Measurements from ENCODE around the gene SF1.

SF1 gene

DNA sequence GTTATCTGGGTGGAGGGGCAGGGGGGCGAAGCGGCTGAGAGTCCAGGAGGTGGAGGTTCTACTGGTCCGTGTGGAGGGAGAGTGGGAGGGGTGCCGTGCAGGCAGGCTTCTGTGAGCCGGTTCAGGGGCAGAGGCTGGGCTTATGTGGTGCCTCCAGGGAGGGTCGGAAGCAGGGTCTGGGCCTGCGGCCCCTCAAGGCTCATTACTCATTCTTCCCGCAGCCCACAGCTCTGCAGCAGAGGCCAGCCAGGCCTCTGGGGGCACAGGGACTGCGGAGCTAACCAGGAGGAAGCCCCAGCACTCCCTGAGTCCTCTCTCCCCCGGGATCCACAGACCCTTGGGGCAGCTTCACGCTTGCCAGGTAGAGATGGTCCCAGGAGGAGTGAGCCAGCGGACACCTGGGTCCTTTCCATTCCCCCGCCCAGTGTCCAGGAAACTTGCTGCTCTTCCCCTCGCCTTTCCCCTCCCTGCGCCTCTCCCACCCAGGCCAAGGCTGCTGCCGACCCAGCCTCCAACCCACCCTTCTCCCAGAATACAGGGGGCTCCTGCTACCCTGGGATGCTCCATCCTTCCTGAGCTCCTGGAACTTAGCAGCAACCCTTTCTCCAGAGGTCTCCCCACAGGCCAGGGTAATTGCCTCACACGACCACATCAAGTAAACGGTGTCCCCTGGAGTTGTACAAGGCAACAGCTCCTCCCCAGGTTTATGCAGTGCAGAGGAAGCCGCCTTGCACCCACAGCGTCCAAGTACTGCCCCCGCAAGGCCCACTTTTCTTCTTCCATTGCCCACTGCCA, 61.7 kb downstream of the SF1 start:
- H3K9ac ChIP-seq (ENCODE audit: low read length): no peak overlapping the region
- H3K27ac ChIP-seq (ENCODE audit: low read length): no peak overlapping the region

GRCh38 chr11:64715756-64716472, 62.4 kb downstream of the SF1 start:
- no peak overlapping the region for H2AFZ ChIP-seq (ENCODE audit: low read length)
- no peak overlapping the region for H3K4me2 ChIP-seq (ENCODE audit: low read depth, low read length)
- no peaks in the 10 kb centered on the region for H3K9me2 ChIP-seq (replicated peaks; ENCODE audit: insufficient read depth, low read length)
- no peak overlapping the region for H3K4me3 ChIP-seq (ENCODE audit: low read length)
- no peaks in the 10 kb centered on the region for H3F3A ChIP-seq (ENCODE audit: insufficient read depth, low read length)
- TF ChIP-seq, protein P1, sequence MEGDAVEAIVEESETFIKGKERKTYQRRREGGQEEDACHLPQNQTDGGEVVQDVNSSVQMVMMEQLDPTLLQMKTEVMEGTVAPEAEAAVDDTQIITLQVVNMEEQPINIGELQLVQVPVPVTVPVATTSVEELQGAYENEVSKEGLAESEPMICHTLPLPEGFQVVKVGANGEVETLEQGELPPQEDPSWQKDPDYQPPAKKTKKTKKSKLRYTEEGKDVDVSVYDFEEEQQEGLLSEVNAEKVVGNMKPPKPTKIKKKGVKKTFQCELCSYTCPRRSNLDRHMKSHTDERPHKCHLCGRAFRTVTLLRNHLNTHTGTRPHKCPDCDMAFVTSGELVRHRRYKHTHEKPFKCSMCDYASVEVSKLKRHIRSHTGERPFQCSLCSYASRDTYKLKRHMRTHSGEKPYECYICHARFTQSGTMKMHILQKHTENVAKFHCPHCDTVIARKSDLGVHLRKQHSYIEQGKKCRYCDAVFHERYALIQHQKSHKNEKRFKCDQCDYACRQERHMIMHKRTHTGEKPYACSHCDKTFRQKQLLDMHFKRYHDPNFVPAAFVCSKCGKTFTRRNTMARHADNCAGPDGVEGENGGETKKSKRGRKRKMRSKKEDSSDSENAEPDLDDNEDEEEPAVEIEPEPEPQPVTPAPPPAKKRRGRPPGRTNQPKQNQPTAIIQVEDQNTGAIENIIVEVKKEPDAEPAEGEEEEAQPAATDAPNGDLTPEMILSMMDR (IDR thresholded peaks at IDR 0.05; ENCODE audit: low read length): no peak
- TF ChIP-seq EZH2 (optimal IDR thresholded peaks at IDR 0.05; ENCODE audit: low read depth, low read length): no peak
- no peak for TF ChIP-seq EZH2phosphoT487 (IDR thresholded peaks at IDR 0.05; ENCODE audit: low read length)
- H3K79me2 ChIP-seq (ENCODE audit: low read length): no peaks in the 10 kb centered on the region
- DNase-seq: no peak
- H3K4me1 ChIP-seq (ENCODE audit: low read length): no peaks in the 10 kb centered on the region
- peaks cover 85% of the 10 kb centered on the region for H3K27me3 ChIP-seq (replicated peaks; ENCODE audit: insufficient read depth, low read length)
- H3K9ac ChIP-seq (ENCODE audit: low read length): no peak overlapping the region
- no peaks in the 10 kb centered on the region for H3K36me3 ChIP-seq (replicated peaks; ENCODE audit: insufficient read depth, low read length)
- H4K20me1 ChIP-seq (ENCODE audit: insufficient read depth, low read length): no peaks in the 10 kb centered on the region
- no peak overlapping the region for H3K27ac ChIP-seq (ENCODE audit: low read length)
- H3K9me3 ChIP-seq (replicated peaks; ENCODE audit: insufficient read depth, low read length): no peaks in the 10 kb centered on the region

More for the DNA sequence above, 61.7 kb downstream of the SF1 start:
- Histone ChIP-seq H3F3A (ENCODE audit: insufficient read depth, low read length) (no peaks in the 10 kb centered on the region), H3K4me2 (ENCODE audit: low read depth, low read length) (no peak overlapping the region), H3K36me3 (replicated peaks; ENCODE audit: insufficient read depth, low read length) (no peaks in the 10 kb centered on the region), H4K20me1 (ENCODE audit: insufficient read depth, low read length) (no peaks in the 10 kb centered on the region), H2AFZ (ENCODE audit: low read length) (no peak overlapping the region), H3K27me3 (replicated peaks; ENCODE audit: insufficient read depth, low read length) (peaks cover 85% of the 10 kb centered on the region), H3K9me3 (replicated peaks; ENCODE audit: insufficient read depth, low read length) (no peaks in the 10 kb centered on the region), H3K9me2 (replicated peaks; ENCODE audit: insufficient read depth, low read length) (no peaks in the 10 kb centered on the region), H3K4me1 (ENCODE audit: low read length) (no peaks in the 10 kb centered on the region), H3K4me3 (ENCODE audit: low read length) (no peak overlapping the region), H3K79me2 (ENCODE audit: low read length) (no peaks in the 10 kb centered on the region)
- no peak for DNase-seq
- TF ChIP-seq EZH2phosphoT487 (IDR thresholded peaks at IDR 0.05; ENCODE audit: low read length) (no peak), EZH2 (optimal IDR thresholded peaks at IDR 0.05; ENCODE audit: low read depth, low read length) (no peak)
- TF ChIP-seq, protein P1 (IDR thresholded peaks at IDR 0.05; ENCODE audit: low read length): no peak

DNA sequence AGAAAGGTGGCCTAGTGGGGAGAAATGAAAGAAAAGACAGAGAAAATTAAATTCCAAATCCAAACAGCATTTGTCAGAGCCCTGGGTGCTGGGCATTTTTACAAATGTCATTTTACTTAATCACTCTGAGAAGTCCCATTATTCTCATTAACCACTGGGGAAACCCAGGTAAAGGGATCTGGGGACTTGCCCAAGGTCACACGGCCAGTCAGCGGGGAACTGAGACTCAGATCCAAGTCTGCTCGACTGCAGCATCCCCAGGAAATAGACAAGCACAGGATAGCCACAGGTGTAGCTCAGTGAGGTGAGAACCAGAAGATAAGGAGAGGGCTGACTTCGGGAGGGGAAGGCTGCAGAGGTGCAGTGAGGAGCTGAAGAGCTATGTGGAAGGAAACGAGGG, 63.2 kb downstream of the SF1 start:
- TF ChIP-seq EZH2phosphoT487 (IDR thresholded peaks at IDR 0.05; ENCODE audit: low read length) (no peak), EZH2 (optimal IDR thresholded peaks at IDR 0.05; ENCODE audit: low read depth, low read length) (no peak)
- TF ChIP-seq, protein P1 (IDR thresholded peaks at IDR 0.05; ENCODE audit: low read length): no peak
- DNase-seq: no peak
- H3K4me3 ChIP-seq (ENCODE audit: low read length): no peak overlapping the region
- no peak overlapping the region for H3K4me2 ChIP-seq (ENCODE audit: low read depth, low read length)
- no peak overlapping the region for H3K27ac ChIP-seq (ENCODE audit: low read length)
- peaks cover 85% of the 10 kb centered on the region for H3K27me3 ChIP-seq (replicated peaks; ENCODE audit: insufficient read depth, low read length)
- H2AFZ ChIP-seq (ENCODE audit: low read length): no peak overlapping the region
- H3K79me2 ChIP-seq (ENCODE audit: low read length): no peaks in the 10 kb centered on the region
- H3K36me3 ChIP-seq (replicated peaks; ENCODE audit: insufficient read depth, low read length): no peaks in the 10 kb centered on the region
- no peaks in the 10 kb centered on the region for H3K9me3 ChIP-seq (replicated peaks; ENCODE audit: insufficient read depth, low read length)
- H3K9me2 ChIP-seq (replicated peaks; ENCODE audit: insufficient read depth, low read length): no peaks in the 10 kb centered on the region
- H3K4me1 ChIP-seq (ENCODE audit: low read length): no peaks in the 10 kb centered on the region
- no peak overlapping the region for H3K9ac ChIP-seq (ENCODE audit: low read length)
- H4K20me1 ChIP-seq (ENCODE audit: insufficient read depth, low read length): no peaks in the 10 kb centered on the region
- no peaks in the 10 kb centered on the region for H3F3A ChIP-seq (ENCODE audit: insufficient read depth, low read length)

Data from MM.1S (cell line).